ENCODE data around the gene ZNF217.
"Not testable (repeated sequence)": the region's sequence is repeated elsewhere in the genome, so short reads cannot be mapped to it uniquely, and the experiment has no call there.

The ZNF217 gene

DNA sequence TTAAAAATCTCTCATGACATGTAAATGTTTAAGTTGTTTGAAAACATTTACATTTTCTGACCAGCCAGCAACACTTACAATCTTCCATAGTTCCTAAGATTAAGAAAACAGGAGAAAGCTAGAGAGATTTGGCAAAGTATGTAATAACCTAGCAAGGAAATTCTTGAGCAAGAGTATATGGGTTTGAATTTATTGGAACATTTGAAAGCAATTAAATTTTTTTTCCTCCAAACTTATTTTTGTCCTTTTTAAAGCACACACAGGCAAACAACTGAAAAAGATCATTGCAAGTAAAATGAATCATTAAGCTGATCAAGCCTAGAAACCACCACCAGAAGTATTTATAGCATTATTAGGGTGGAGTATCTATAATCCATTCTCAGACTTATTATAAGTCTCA is 20.1 kb upstream of the ZNF217 start:
- no peak overlapping the region for H3K4me3 ChIP-seq (ENCODE audit: low read depth, low read length)
- DNase-seq (ENCODE audit: low read depth): no peak

DNA sequence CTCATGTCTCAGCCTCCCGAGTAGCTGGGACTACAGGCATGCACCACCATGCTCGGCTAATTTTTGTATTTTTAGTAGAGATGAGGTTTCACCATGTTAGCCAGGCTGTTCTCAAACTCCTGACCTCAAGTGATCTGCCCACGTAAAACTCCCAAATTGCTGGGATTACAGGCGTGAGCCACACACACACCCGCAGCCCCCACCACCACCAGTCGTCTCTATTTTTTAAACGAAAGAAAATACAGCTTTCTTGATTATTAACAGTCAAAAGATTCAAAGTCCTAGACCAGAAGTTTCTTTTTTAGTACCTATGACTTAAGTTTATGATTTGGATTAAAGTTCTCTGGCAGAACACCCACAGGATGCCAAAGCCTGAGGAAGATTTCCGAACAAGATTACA is 18.6 kb upstream of the ZNF217 start:
- H3K4me3 ChIP-seq (ENCODE audit: low read depth, low read length); DNase-seq (ENCODE audit: low read depth): not testable (repeated sequence)

More for the DNA sequence above, 20.1 kb upstream of the ZNF217 start:
- TF ChIP-seq CTCF (conservative IDR thresholded peaks at IDR 0.05; ENCODE audit: low read depth, low read length): no peak

DNA sequence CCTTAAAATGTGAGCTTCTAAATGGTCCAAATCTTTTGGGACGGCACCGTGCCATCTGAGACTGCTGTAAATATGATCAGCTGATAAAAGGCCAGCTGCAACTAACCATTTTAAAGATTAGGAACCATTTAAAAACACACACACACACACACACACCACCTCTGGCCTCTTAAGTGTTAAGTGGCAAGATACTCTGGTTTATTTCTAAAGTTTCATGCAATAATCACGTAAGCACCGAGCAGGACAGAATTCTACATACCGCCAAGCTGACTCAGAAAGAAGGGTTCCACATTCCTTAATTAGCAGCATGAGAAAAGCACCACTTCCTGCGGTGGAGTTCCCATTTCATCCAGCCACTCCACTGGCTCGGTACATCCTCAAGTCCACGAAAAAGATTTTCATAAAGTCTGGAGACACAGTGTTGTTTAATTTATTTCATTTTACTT is 17.8 kb upstream of the ZNF217 start:
- DNase-seq (ENCODE audit: low read depth): peak; percentile 99
- H3K4me3 ChIP-seq (ENCODE audit: low read depth, low read length): no peak overlapping the region
- TF ChIP-seq CTCF (conservative IDR thresholded peaks at IDR 0.05; ENCODE audit: low read depth, low read length): no peak

DNA sequence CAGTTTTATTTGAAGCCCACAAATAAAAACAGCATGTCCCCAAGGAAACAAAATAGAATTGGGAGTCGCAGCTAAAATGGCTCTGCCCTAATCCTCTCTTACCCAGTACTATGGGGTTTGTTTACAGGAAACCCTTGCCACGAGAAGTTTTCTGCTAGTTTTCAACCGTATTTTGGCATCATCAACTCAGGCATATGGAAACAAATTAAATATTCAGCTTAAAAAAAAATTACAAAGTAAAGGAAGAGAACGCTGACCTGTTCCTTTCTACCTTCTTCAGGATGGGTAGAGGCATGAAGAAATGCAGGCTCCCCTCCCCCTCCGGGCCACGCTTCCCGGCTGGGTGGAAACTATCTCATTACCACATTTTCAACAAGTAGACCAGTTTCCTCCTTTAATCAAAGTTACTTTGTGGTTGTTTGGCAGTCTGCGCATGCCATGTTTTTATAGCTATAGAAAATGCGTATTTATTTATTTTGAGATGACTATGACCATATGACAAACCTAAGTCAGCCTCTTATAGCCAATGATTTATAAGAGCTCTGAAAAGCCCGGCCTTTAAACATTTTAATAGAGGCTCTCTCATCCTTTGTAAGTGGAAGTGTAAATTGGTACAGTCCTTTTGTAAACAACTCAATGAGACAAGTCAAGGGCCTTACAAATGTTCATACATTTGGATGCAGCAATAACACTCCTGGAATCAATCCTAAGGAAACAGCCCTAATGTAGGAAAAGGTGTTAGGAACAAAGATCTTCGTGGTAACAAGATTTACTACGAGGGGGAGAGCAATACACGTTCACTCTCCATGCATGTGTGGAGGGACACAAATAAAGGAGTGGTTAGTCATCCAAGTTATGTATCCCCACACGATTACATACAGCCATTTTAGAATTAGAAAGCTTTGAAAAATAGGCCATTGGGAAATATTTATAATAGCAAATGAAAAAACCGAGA is 16.1 kb upstream of the ZNF217 start:
- TF ChIP-seq CTCF (conservative IDR thresholded peaks at IDR 0.05; ENCODE audit: low read depth, low read length): no peak
- peak; percentile 56 for DNase-seq (ENCODE audit: low read depth)
- peak overlapping the region; percentile 7 for H3K4me3 ChIP-seq (ENCODE audit: low read depth, low read length)

DNA sequence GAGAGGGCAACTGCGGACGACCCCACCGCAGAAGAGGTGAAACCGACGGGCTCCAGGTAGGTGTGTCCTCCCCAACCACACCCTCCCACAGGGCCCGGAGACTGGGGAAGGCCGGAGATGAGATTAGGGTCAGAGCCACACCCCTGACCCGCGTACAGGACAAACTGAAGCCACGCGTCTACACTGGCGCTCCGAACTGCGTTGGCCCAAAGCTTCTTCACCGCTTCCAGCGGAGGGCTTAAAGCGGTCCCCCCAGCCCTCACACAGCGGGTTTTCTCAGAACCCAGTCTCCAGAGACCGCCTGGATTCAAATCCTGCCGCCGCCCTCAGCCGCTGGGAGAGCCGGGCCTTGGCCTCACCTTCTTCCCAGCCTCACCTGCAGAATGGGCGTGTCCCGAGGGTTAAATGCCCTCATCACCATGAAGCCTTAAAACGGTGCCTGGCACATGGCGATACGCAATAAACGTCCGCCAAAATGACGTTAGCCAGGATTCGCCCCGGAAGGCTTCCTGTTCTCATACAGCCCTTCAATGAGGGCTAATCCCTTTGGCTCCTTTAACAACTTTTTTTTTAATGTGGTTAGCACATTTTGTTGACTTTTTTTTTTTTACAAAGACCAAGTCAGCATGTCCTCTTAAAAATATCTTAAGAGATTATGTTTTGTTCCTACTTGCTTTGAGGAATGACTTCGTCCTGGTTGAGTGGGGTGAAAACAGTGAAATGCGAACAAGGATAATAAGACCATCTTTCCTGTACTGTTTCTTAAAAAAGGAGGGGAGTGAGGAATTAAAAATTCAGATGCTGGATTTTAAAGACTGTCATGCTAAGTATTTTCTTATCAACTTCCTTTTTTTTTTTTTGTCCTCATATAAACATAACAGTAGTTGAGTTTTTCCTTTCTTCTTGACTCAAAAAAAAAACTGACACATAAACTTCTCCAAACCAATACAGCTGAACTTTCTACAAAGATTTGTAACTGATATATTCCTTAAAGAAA is 15.1 kb upstream of the ZNF217 start:
- H3K4me3 ChIP-seq (ENCODE audit: low read depth, low read length): no peak overlapping the region
- TF ChIP-seq CTCF (conservative IDR thresholded peaks at IDR 0.05; ENCODE audit: low read depth, low read length): no peak
- peak; percentile 43 for DNase-seq (ENCODE audit: low read depth)

DNA sequence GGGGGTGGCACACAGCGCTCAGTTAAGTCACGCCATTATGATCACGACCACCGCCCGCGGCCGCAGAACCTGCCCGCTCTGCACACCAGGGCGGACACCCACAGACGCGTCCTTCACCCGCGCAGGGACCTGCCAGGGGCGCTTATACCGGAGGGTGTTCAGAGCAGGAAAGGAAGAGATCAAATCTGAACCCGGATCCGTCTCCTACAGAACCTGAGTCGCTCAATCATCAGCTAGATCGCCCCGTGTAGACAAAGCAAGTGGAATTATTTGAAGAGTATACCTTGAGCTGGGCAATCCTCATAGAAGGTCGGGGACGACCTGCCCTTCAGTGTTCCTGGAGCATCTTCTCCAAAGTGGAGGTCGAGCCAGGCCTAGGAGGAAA is 14.4 kb upstream of the ZNF217 start:
- no peak for DNase-seq (ENCODE audit: low read depth)
- TF ChIP-seq CTCF (conservative IDR thresholded peaks at IDR 0.05; ENCODE audit: low read depth, low read length): no peak
- no peak overlapping the region for H3K4me3 ChIP-seq (ENCODE audit: low read depth, low read length)

- peak; percentile 77 for DNase-seq (ENCODE audit: low read depth)
- no peak overlapping the region for H3K4me3 ChIP-seq (ENCODE audit: low read depth, low read length)
- no peak for TF ChIP-seq CTCF (conservative IDR thresholded peaks at IDR 0.05; ENCODE audit: low read depth, low read length)
These were observed 12.8 kb upstream of the ZNF217 start for GRCh38 chr20:53606364-53606985.

- not testable (repeated sequence) for H3K4me3 ChIP-seq (ENCODE audit: low read depth, low read length); DNase-seq (ENCODE audit: low read depth)
These were observed 11.8 kb upstream of the ZNF217 start for GRCh38 chr20:53605401-53605800.

- not testable (repeated sequence) for DNase-seq (ENCODE audit: low read depth); H3K4me3 ChIP-seq (ENCODE audit: low read depth, low read length)
These were observed 11.2 kb upstream of the ZNF217 start for GRCh38 chr20:53604846-53605245.
